ENCODE results near the gene FEN1. TPM values are rescaled to one million over a fixed set of nuclear protein-coding genes. Genes with fewer than 3 reads are reported as not detected.

FEN1 gene
- total RNA-seq, 1 donor from 2014 or later, result 130 TPM

DNA sequence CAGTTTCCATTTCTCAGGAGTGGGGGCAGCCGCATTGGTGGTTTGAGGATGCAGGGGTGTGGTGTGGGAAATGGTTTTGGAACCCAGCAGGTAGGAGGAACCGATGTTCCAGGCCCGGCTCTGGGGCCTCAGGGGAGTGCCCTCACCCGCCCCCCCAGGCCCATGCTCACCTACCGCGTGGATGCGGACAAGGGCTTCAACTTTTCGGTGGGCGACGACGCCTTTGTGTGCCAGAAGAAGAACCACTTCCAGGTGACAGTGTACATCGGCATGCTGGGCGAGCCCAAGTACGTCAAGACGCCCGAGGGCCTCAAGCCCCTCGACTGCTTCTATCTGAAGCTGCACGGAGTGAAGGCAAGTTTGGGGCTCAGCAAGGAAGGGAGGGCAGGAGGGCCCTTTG, 18.9 kb upstream of the FEN1 start:
- H3K27me3 Mint-ChIP-seq (ENCODE audit: low read depth), result no peaks in the 10 kb centered on the region
- intact Hi-C loops (cut with micrococcal nuclease), result no loop called here
- no peaks in the 10 kb centered on the region for H3K36me3 Mint-ChIP-seq (ENCODE audit: low read depth)
- DNase-seq (ENCODE audit: low spot score), result no peak
- H3K9me3 Mint-ChIP-seq, result no peaks in the 10 kb centered on the region
- no peak overlapping the region for H3K4me3 Mint-ChIP-seq (ENCODE audit: low read depth)
- H3K27ac Mint-ChIP-seq, result no peak overlapping the region
- peaks cover 13% of the 10 kb centered on the region for H3K4me1 Mint-ChIP-seq (ENCODE audit: low read depth)

DNA sequence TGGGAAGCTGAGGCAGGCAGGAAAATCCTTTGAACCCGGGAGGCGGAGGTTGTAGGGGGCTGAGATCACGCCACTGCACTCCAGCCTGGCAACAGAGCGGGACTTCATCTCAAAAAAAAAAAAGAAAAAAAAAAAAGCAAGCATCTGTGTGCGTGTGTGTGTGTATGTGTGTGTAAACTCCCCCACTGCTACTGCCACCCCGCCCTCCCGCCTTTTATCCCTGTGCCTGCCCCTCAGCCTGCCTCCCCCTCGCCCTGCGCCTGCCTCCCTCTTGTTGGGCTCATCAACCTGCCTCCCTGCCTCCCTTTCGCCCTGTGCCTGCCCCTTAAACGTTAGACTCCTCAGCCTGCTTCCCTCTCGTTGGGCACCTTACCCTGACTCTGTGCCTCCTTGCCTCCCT, 18.3 kb upstream of the FEN1 start:
- Mint-ChIP-seq H3K27ac (no peak overlapping the region), H3K4me1 (ENCODE audit: low read depth) (peaks cover 13% of the 10 kb centered on the region), H3K9me3 (no peaks in the 10 kb centered on the region), H3K4me3 (ENCODE audit: low read depth) (no peak overlapping the region), H3K36me3 (ENCODE audit: low read depth) (no peaks in the 10 kb centered on the region), H3K27me3 (ENCODE audit: low read depth) (no peaks in the 10 kb centered on the region)
- intact Hi-C loops (cut with micrococcal nuclease), result no loop called here
- DNase-seq (ENCODE audit: low spot score), result no peak

- Mint-ChIP-seq H3K27ac (no peak overlapping the region), H3K4me3 (ENCODE audit: low read depth) (no peak overlapping the region), H3K27me3 (ENCODE audit: low read depth) (no peaks in the 10 kb centered on the region), H3K4me1 (ENCODE audit: low read depth) (peaks cover 13% of the 10 kb centered on the region), H3K36me3 (ENCODE audit: low read depth) (no peaks in the 10 kb centered on the region), H3K9me3 (no peaks in the 10 kb centered on the region)
- DNase-seq (ENCODE audit: low spot score), result no peak
- intact Hi-C loops (cut with micrococcal nuclease), result no loop called here
Observed at GRCh38 chr11:61775106-61775505, 17.6 kb upstream of the FEN1 start.

DNA sequence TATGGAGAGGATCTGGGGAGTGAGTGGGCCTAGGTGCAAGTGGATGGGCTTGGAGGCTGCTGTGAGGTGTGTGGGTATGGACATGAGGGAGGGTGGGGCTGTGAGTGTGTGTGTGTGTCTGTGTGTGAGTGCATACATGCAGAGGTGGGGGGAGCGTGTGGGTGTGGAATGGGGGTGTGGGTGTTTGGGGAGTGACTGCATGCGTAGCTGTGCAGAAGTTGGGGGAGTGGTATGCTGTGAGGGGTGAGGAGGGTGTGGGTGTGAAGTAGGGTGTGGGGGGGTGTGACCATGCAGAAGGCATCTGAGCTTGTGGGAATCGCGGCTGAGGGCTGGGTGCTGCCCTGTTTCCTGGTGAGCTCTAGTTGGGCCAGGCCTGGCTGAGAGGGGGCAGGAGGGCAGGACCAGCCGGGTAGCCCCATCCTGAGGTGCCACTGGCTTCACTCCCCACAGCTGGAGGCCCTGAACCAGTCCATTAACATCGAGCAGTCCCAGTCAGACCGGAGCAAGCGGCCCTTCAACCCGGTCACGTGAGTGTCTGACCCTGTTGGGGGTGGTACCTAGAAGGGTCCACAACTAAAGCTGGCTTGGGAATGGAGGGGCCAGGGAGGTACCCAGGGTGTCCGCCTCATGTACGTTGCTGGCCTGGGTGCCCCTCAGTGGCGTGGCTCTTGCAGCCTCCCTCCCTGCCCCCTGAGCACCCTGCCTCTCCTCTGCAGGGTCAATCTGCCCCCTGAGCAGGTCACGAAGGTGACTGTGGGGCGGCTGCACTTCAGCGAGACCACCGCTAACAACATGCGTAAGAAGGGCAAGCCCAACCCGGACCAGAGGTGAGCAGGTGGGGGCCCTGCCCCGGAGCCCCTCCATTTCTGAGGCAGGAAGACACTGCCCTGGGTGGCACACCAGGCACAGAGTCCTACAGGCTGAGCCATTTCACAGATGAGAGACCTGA, 16.8 kb upstream of the FEN1 start:
- no peaks in the 10 kb centered on the region for H3K36me3 Mint-ChIP-seq (ENCODE audit: low read depth)
- H3K4me3 Mint-ChIP-seq (ENCODE audit: low read depth), result no peak overlapping the region
- DNase-seq (ENCODE audit: low spot score), result no peak
- H3K4me1 Mint-ChIP-seq (ENCODE audit: low read depth), result peaks cover 13% of the 10 kb centered on the region
- intact Hi-C loops (cut with micrococcal nuclease), result loop anchor here (2.0 kb wide), 1 partner anchor 25 kb away; no protein-coding TSS in a partner anchor
- no peak overlapping the region for H3K27ac Mint-ChIP-seq
- no peaks in the 10 kb centered on the region for H3K9me3 Mint-ChIP-seq
- H3K27me3 Mint-ChIP-seq (ENCODE audit: low read depth), result no peaks in the 10 kb centered on the region

DNA sequence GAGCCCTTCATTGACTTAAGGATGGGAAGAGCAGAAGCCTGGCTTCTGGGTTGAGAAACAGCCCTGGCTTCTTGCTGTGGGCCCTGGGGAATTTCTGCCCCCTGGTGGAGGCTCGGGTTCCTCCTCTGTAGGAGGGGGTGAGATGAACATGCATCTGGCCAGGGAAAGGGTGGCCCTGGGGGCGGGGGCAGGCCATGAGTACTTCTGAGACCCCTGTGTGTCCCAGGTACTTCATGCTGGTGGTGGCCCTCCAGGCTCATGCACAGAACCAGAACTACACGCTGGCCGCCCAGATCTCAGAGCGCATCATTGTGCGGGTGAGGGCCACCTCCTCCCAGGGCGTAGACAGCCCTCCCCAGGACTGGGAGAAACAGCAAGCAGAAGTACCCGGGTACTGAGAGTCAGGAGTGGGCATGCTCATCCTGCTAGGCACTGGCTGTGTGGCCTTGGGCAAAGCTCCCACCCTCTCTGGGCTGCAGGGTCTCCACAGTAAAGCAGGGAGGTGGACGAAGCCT, 16.1 kb upstream of the FEN1 start:
- Mint-ChIP-seq H3K27me3 (ENCODE audit: low read depth) (no peaks in the 10 kb centered on the region), H3K36me3 (ENCODE audit: low read depth) (no peaks in the 10 kb centered on the region), H3K27ac (peak overlapping the region; percentile 17), H3K4me3 (ENCODE audit: low read depth) (peak overlapping the region; percentile 45), H3K9me3 (no peaks in the 10 kb centered on the region), H3K4me1 (ENCODE audit: low read depth) (peaks cover 13% of the 10 kb centered on the region)
- peak; percentile 55 for DNase-seq (ENCODE audit: low spot score)
- intact Hi-C loops (cut with micrococcal nuclease), result loop anchor here (2.0 kb wide), 1 partner anchor 26 kb away; no protein-coding TSS in a partner anchor

- H3K4me1 Mint-ChIP-seq (ENCODE audit: low read depth), result peaks cover 13% of the 10 kb centered on the region
- H3K27ac Mint-ChIP-seq, result no peak overlapping the region
- H3K36me3 Mint-ChIP-seq (ENCODE audit: low read depth), result no peaks in the 10 kb centered on the region
- peak overlapping the region; percentile 45 for H3K4me3 Mint-ChIP-seq (ENCODE audit: low read depth)
- no peaks in the 10 kb centered on the region for H3K27me3 Mint-ChIP-seq (ENCODE audit: low read depth)
- peak; percentile 64 for DNase-seq (ENCODE audit: low spot score)
- intact Hi-C loops (cut with micrococcal nuclease), result loop anchor here (2.0 kb wide), 1 partner anchor 27 kb away; no protein-coding TSS in a partner anchor
- H3K9me3 Mint-ChIP-seq, result no peaks in the 10 kb centered on the region
Observed at GRCh38 chr11:61777234-61778090, 15.2 kb upstream of the FEN1 start.

GRCh38 chr11:61778357-61778886, 14.3 kb upstream of the FEN1 start:
- H3K4me3 Mint-ChIP-seq (ENCODE audit: low read depth), result peak overlapping the region; percentile 45
- H3K4me1 Mint-ChIP-seq (ENCODE audit: low read depth), result peaks cover 13% of the 10 kb centered on the region
- DNase-seq (ENCODE audit: low spot score), result no peak
- H3K36me3 Mint-ChIP-seq (ENCODE audit: low read depth), result no peaks in the 10 kb centered on the region
- no peaks in the 10 kb centered on the region for H3K27me3 Mint-ChIP-seq (ENCODE audit: low read depth)
- H3K27ac Mint-ChIP-seq, result no peak overlapping the region
- intact Hi-C loops (cut with micrococcal nuclease), result no loop called here
- H3K9me3 Mint-ChIP-seq, result no peaks in the 10 kb centered on the region

GRCh38 chr11:61778920-61779650, 13.6 kb upstream of the FEN1 start:
- H3K27me3 Mint-ChIP-seq (ENCODE audit: low read depth), result no peaks in the 10 kb centered on the region
- H3K36me3 Mint-ChIP-seq (ENCODE audit: low read depth), result peaks cover 4% of the 10 kb centered on the region
- intact Hi-C loops (cut with micrococcal nuclease), result no loop called here
- H3K27ac Mint-ChIP-seq, result no peak overlapping the region
- no peak for DNase-seq (ENCODE audit: low spot score)
- no peaks in the 10 kb centered on the region for H3K9me3 Mint-ChIP-seq
- H3K4me1 Mint-ChIP-seq (ENCODE audit: low read depth), result peaks cover 13% of the 10 kb centered on the region
- no peak overlapping the region for H3K4me3 Mint-ChIP-seq (ENCODE audit: low read depth)

DNA sequence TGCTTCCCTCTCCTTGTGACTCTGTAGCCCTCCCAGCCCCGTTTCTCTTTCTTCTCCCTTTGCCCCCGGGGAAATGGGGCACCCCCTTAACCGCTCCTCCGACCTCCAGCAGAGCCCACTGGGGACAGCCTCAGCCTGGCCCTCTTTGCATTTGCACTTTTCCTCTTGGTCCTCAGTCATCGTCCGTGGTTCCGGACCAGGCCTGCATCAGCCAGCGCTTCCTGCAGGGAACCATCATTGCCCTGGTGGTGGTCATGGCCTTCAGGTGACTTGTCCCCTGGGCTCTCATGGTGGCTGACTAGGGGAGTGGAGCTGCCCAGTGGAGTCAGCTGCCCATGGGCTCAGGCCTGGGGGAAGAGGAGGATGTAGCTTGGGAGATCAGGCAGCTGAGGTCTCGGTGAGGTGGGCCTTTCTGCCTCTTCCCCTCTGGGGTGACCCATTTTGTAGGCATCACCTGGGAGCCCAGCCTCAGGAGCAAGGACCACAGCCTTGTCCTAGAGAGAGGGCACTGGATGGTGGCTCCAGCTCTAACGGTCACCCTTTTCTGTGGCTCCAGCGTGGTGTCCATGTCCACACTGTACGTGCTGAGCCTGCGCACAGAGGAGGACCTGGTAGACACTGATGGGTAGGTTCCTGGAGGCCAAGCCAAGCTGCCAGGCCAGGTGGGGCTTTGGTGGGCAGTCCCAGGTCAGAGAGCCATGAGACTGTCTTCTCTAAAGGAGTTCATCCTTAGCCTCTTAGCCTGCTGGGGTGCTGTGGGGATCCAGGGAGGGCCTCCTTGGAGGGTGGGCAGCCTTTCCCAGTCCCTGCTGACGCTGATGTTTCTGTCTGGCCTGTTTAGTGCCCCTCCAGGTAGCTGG, 12.8 kb upstream of the FEN1 start:
- DNase-seq (ENCODE audit: low spot score), result no peak
- Mint-ChIP-seq H3K27me3 (ENCODE audit: low read depth) (no peaks in the 10 kb centered on the region), H3K4me1 (ENCODE audit: low read depth) (peaks cover 13% of the 10 kb centered on the region), H3K27ac (no peak overlapping the region), H3K9me3 (no peaks in the 10 kb centered on the region), H3K36me3 (ENCODE audit: low read depth) (peaks cover 6% of the 10 kb centered on the region), H3K4me3 (ENCODE audit: low read depth) (no peak overlapping the region)
- intact Hi-C loops (cut with micrococcal nuclease), result no loop called here

DNA sequence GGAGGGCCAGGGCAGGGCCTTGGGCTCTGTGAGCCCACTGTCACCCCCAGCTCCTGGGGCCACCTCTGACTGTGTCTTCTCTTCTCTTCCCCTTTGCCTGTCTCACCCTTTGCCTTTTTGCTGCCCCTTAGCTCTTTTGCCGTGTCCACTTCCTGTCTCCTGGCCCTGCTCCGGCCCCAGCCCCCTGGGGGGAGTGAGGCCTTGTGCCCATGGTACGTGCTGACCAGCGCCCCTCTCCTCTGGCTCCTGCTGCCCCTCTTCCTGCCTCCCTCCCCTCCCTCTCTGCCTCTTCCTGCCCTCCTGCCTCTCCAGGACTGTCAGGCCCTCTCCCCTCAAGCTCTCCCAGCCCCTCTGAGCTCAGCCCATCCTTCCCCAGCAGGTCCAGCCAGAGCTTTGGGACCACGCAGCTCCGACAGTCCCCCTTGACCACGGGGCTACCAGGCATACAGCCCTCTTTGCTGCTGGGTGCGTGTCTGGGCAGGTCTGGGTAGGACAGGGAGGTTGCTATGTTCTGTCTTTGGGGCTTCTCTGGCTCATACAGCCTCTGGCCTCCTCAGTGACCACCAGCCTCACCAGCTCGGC, 12.0 kb upstream of the FEN1 start:
- Mint-ChIP-seq H3K4me1 (ENCODE audit: low read depth) (peaks cover 13% of the 10 kb centered on the region), H3K4me3 (ENCODE audit: low read depth) (no peak overlapping the region), H3K27me3 (ENCODE audit: low read depth) (no peaks in the 10 kb centered on the region), H3K36me3 (ENCODE audit: low read depth) (peaks cover 10% of the 10 kb centered on the region), H3K27ac (no peak overlapping the region), H3K9me3 (no peaks in the 10 kb centered on the region)
- DNase-seq (ENCODE audit: low spot score), result no peak
- intact Hi-C loops (cut with micrococcal nuclease), result no loop called here

- H3K4me1 Mint-ChIP-seq (ENCODE audit: low read depth), result peaks cover 11% of the 10 kb centered on the region
- H3K36me3 Mint-ChIP-seq (ENCODE audit: low read depth), result peaks cover 11% of the 10 kb centered on the region
Observed at GRCh38 chr11:61781585-61781984, 11.1 kb upstream of the FEN1 start.

More at GRCh38 chr11:61781585-61781984, 11.1 kb upstream of the FEN1 start:
- no peak for DNase-seq (ENCODE audit: low spot score)
- Mint-ChIP-seq H3K27me3 (ENCODE audit: low read depth) (no peaks in the 10 kb centered on the region), H3K4me3 (ENCODE audit: low read depth) (no peak overlapping the region), H3K9me3 (no peaks in the 10 kb centered on the region), H3K27ac (no peak overlapping the region)
- intact Hi-C loops (cut with micrococcal nuclease), result no loop called here

Data from activated T-helper 2 cell treated with anti-CD3 and anti-CD28 coated beads, Interferon-gamma antibody, Interleukin-2, Interleukin-4, amounts not matched to agents 10 μg/mL and 5 μg/mL and 100 μg/mL, durations not matched to agents 14 hours and 24 hours and 36 hours (primary cell).